Stimulated activated CD4-positive, alpha-beta T cell treated with anti-CD3 and anti-CD28 coated beads, Interleukin-4, amount 100 ng/mL, for 1 hour (primary cell): ENCODE results near the gene DRD2.

Source experiments
- DNase-seq: peaks from one replicate; pipeline ENCODE4 v3.0.0-alpha.2; 2020

DRD2 gene

GRCh38 chr11:113440816-113441215 lies 34.4 kb downstream of the DRD2 start:
- no peak for DNase-seq

DNA sequence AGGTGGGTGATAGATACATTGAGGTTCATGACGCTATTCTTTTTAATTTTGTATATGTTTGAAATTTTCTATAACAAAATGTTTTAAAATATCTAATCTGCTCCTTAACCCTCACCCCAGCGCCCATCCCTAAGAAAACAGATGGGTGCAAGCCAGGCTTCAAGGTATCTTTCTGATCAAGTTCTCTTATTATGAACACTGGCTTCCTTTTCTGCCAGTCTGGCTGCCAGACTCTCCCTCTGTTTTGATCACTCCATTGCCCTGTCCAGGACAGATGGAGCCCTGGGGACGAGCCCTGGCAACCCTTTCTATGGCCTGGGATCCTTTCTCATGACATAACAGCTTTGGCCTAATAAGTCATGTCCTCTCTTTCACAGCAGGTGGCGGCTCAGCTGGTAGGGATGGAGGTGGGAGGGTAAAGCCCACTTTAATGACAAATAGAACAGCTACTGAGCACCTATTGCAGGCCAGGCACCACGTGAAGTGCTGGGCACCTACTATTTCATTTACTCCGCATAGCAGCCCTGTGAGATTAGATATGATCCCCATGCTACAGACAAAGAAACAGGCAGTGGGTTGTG lies 38.4 kb downstream of the DRD2 start:
- DNase-seq = no peak

GRCh38 chr11:113435190-113435968 lies 39.8 kb downstream of the DRD2 start:
- DNase-seq = no peak

DNA sequence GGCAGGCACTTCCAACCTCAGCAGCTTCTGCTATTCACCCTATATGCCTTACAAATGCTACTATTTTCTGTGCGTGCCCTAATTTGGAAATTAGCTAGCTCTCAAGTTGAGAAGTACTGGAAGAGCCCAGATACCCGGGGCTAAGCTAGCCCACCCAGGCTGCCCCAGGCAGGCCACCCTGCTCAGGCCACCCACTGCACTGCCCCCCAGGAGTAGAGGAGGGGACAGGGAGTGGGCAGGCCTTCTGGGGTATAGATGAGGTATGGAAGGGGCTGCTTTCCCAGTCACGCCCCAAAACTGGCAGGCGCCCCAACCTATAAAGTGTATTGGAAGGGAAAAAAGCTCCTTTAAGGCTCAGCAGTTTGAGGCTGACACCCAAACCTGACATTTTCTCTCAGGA lies 43.5 kb downstream of the DRD2 start:
- DNase-seq = no peak

GRCh38 chr11:113426686-113427085 lies 48.5 kb downstream of the DRD2 start:
- no peak for DNase-seq

- DNase-seq = no peak
These were observed 54.4 kb downstream of the DRD2 start for GRCh38 chr11:113420808-113421207.

DNA sequence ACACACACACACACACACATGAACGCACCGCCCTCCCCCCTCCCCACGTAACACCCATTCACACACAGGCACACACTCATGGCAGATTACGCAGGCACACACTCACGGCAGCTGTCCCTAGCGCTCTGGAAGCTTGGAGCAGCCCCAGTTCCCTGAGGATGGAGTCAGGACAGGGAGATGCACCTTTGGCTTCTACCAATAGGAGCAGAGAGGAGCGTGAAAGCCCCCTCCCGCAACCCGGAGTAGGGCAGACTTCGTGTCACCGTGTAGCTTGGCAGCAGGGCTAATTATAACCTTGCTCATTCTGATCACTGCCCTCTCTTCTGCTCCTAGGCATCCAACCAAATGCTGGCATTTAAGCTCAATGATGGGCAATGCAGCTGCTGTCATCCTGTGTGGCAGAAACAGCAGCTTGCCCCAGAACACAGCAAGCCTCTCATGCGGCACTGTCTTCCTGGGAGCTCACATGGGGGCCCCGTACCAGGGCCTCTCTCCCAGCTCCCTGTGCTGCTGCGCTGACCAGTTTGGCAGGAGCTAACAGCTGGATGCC lies 55.7 kb downstream of the DRD2 start:
- DNase-seq = no peak

DNA sequence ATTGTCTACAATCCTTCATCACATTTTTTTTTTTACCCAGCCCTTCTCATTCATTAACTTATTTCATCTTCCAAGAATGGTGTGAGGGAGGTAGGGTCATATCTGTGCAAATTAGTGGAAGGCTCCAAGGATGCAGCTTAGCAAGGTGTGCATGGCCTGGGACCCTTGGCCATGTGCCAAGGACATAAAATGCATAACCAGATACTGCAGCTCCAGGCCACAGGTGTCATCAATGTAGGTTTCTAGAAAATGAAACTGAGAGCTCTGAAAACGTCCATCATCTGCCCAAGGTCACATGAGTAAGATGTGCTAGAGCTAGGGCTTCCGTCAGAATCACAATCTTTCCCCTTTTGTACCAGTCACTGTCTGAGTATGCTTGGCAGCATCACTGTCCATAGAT lies 57.8 kb downstream of the DRD2 start:
- DNase-seq = no peak

- DNase-seq = no peak
These were observed 59.9 kb downstream of the DRD2 start for GRCh38 chr11:113415343-113415742.

- no peak for DNase-seq
These were observed 62.5 kb downstream of the DRD2 start for GRCh38 chr11:113412675-113413074.

DNA sequence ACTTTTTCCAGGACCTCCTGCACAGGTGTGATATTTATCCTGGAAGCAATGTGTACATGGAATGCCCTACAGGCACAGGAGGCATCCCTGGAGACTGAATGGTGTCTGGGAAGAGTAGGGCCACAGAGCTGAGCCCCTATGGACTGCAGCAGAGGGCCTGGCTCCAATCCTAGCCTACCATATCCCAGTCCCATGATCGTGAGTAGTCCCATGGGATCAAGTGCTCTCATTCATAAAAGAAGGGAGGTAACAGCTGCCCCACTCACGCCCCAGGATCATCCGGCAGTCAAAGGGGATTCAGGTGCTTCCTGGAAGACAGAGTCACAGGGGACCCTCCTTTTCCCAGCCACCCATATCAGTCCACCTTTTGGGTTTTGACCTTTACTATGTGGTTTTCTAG lies 63.7 kb downstream of the DRD2 start:
- DNase-seq = no peak

GRCh38 chr11:113410414-113411135 lies 64.6 kb downstream of the DRD2 start:
- DNase-seq = no peak

DNA sequence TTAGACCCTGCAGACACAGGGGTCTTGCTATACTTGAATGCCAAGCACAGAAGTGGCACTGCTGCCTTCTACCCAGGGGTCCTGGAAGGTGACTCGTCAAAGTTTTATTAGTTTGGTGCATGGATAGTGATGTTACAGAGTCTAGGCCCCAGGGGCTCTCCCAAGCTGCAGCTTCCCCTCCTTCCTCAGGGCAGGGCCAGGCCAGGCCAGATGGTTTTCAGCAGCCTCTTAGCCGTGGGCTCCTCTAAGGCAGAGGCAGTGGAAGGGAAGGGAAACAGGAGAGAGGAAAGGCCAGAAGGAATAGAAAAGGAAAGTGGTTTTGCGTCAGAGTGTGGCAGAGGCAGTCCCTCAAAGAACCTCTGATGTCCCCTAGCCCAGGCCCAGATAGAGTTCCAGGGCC lies 65.7 kb downstream of the DRD2 start:
- no peak for DNase-seq

DNA sequence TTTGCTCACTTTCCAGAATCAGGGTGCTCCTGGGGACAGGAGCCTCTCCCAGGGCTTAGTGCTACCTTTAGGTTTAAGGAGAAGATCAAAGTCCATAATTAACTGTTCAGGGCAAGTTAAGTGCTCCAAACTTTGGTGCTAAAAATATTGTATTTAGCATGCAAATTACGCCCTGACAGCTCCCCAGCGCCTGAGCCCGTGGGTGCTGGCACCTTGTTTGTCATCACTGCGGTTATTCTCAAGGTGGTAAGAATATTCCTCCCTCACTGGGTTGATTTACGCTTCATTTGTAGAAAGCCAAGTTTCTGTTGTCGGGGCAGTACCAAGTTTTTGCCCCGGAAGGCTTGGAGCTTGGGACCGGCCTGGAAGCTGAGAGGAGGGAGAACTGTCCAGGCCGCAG lies 66.3 kb downstream of the DRD2 start:
- no peak for DNase-seq

- no peak for DNase-seq
These were observed 67.0 kb downstream of the DRD2 start for GRCh38 chr11:113408206-113408605.

- no peak for DNase-seq
These were observed 68.0 kb downstream of the DRD2 start for GRCh38 chr11:113407163-113407562.

- DNase-seq = no peak
These were observed 69.3 kb downstream of the DRD2 start for GRCh38 chr11:113405724-113406478.

GRCh38 chr11:113404859-113405430 lies 70.3 kb downstream of the DRD2 start:
- no peak for DNase-seq

DNA sequence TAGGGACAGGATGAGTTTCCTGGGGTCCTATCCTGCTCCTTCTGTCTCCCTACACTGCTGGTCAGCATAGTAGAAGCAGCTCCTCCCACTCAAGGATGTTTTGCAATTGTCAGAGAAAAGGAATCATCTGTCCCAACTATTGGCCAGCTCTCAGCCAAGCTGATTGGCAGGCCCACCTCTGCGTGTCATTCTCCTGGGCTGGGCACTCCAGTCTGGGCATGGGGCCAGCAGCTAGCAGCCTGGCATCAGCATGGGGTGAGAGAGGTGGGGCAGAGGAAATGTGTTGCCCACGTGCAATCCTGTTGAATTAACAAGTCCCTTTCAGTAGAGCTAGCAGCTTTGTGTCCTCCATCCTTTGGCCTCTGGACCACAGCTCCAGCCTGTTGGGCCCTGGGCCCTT lies 73.5 kb downstream of the DRD2 start:
- no peak for DNase-seq

GRCh38 chr11:113400631-113401230 lies 74.5 kb downstream of the DRD2 start:
- no peak for DNase-seq

DNA sequence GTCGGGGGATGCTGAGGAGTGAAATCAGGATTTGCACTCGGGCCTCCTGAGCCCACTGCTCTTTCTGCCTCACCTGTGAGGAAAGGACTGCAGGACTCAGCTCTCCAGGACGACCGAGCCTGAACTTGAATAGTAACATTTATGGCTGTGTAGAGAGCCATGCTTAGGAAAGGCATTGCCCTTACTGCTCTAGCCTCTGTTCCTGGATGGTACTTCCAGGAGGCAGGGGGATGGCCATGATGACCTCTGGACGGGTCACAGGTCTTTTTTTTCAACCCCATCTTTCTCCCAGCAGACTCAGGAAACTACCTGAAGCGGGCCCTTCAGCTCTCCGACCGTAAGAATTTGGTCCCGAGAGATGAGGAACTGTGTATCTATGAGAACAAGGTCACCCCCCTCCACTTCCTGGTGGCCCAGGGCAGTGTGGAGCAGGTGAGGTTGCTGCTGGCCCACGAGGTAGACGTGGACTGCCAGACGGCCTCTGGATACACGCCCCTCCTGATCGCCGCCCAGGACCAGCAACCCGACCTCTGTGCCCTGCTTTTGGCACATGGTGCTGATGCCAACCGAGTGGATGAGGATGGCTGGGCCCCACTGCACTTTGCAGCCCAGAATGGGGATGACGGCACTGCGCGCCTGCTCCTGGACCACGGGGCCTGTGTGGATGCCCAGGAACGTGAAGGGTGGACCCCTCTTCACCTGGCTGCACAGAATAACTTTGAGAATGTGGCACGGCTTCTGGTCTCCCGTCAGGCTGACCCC lies 76.3 kb downstream of the DRD2 start:
- DNase-seq = no peak

- no peak for DNase-seq
These were observed 77.4 kb downstream of the DRD2 start for GRCh38 chr11:113397821-113398220.
